Neuronal stem cell (in vitro differentiated cells): Measurements from ENCODE around the gene EHMT1.

ENCODE experiments used
- DNase-seq: peaks from one replicate; pipeline ENCODE4 v3.0.0-alpha.2; 2013; ENCODE audit warnings: low spot score
- H2AFZ ChIP-seq: one replicate; pipeline ENCODE4 v1.6.1; 2013; ENCODE audit warnings: mild to moderate bottlenecking, low read length, inconsistent platforms
- H2AK5ac ChIP-seq: 2 replicates; pipeline ENCODE4 v1.6.1; 2013; ENCODE audit warnings: low read depth, mild to moderate bottlenecking, inconsistent platforms, low read length, moderate library complexity, mixed read lengths
- H2BK120ac ChIP-seq: 2 replicates; pipeline ENCODE4 v1.6.1; 2013; ENCODE audit warnings: low read depth, mild to moderate bottlenecking, inconsistent platforms, low read length, moderate library complexity, mixed read lengths
- H2BK12ac ChIP-seq: one replicate; pipeline ENCODE4 v1.6.1; 2013; ENCODE audit warnings: low read length, inconsistent platforms
- H2BK15ac ChIP-seq: 2 replicates; pipeline ENCODE4 v1.6.1; 2013; ENCODE audit warnings: mild to moderate bottlenecking, low read length, inconsistent platforms, mixed read lengths
- H2BK5ac ChIP-seq: one replicate; pipeline ENCODE4 v1.6.1; 2013; ENCODE audit warnings: inconsistent platforms, mild to moderate bottlenecking, low read length, moderate library complexity
- H3K14ac ChIP-seq: one replicate; pipeline ENCODE4 v1.6.1; 2013; ENCODE audit warnings: low read length, inconsistent platforms
- H3K18ac ChIP-seq: 2 replicates; pipeline ENCODE4 v1.6.1; 2013; ENCODE audit warnings: low read length, inconsistent platforms
- H3K23ac ChIP-seq: 2 replicates; pipeline ENCODE4 v1.6.1; 2013; ENCODE audit warnings: low read depth, mild to moderate bottlenecking, mixed read lengths, low read length, inconsistent platforms; ENCODE audit not compliant: poor library complexity
- H3K27ac ChIP-seq: replicated peaks from 3 replicates; pipeline ENCODE4 v1.5.1; 2013; ENCODE audit warnings: low read length, inconsistent platforms
- H3K27me3 ChIP-seq, 3 experiments: 2 replicates each; pipeline ENCODE4 v1.6.1; 2013; ENCODE audit warnings: low read length in 3 of 3, mild to moderate bottlenecking in 2 of 3, inconsistent platforms in 1 of 3, low read depth in 1 of 3, mixed read lengths in 1 of 3, moderate library complexity in 1 of 3; ENCODE audit not compliant: control insufficient read depth in 3 of 3, insufficient read depth in 3 of 3
- H3K36me3 ChIP-seq, 2 donors: replicated peaks in 1 of 2; 2 replicates each; pipeline ENCODE4 v1.6.1; 2013; ENCODE audit warnings: low read length in 2 of 2; ENCODE audit not compliant: control insufficient read depth in 2 of 2, insufficient read depth in 2 of 2
- H3K4ac ChIP-seq: 2 replicates; pipeline ENCODE4 v1.6.1; 2013; ENCODE audit warnings: inconsistent platforms, mild to moderate bottlenecking, low read length, moderate library complexity
- H3K4me1 ChIP-seq, 2 donors: 1 replicate in 1 of 2; 2 replicates in 1 of 2; pipeline ENCODE4 v1.6.1; 2013; ENCODE audit warnings: low read length in 2 of 2, low read depth in 1 of 2; ENCODE audit not compliant: control insufficient read depth in 2 of 2, insufficient read depth in 1 of 2
- H3K4me2 ChIP-seq: one replicate; pipeline ENCODE4 v1.6.1; 2013; ENCODE audit warnings: mild to moderate bottlenecking, low read length, inconsistent platforms; ENCODE audit not compliant: insufficient read depth, poor library complexity, severe bottlenecking
- H3K4me3 ChIP-seq, 2 donors: 2 replicates each; pipeline ENCODE4 v1.5.1; 2013; ENCODE audit warnings: low read length in 2 of 2, mild to moderate bottlenecking in 2 of 2, inconsistent platforms in 1 of 2, moderate library complexity in 1 of 2
- H3K79me1 ChIP-seq: one replicate; pipeline ENCODE4 v1.6.1; 2013; ENCODE audit warnings: low read depth, mild to moderate bottlenecking, inconsistent platforms, low read length, moderate library complexity
- H3K9ac ChIP-seq: one replicate; pipeline ENCODE4 v1.6.1; 2013; ENCODE audit warnings: mild to moderate bottlenecking, low read depth, low read length, inconsistent platforms; ENCODE audit not compliant: poor library complexity
- H3K9me3 ChIP-seq, 2 donors: replicated peaks in 1 of 2; 2 replicates each; pipeline versions ENCODE3 to v1.6.1; 2013; ENCODE audit warnings: low read length in 2 of 2, mild to moderate bottlenecking in 2 of 2, inconsistent platforms in 1 of 2, low read depth in 1 of 2, mixed read lengths in 1 of 2, moderate library complexity in 1 of 2; ENCODE audit not compliant: control insufficient read depth in 2 of 2, insufficient read depth in 1 of 2
- H4K8ac ChIP-seq: one replicate; pipeline ENCODE4 v1.6.1; 2013; ENCODE audit warnings: low read depth, mild to moderate bottlenecking, inconsistent platforms, low read length, moderate library complexity
- H4K91ac ChIP-seq: one replicate; pipeline ENCODE4 v1.6.1; 2013; ENCODE audit warnings: low read length, low read depth, mild to moderate bottlenecking, inconsistent platforms; ENCODE audit not compliant: poor library complexity
- WGBS, 2 donors: extraction: QIAGEN DNeasy Blood & Tissue Kit; methylation state at CpG; one replicate each; pipeline ENCODE4 v1.1.7; 2013; ENCODE audit warnings: missing lambda C conversion rate in 2 of 2, mixed read lengths in 1 of 2; ENCODE audit not compliant: insufficient read length in 2 of 2, insufficient replicate concordance in 1 of 2; ENCODE audit errors: extremely low coverage in 2 of 2; 5-methylcytosine and 5-hydroxymethylcytosine counted together

The EHMT1 gene

GRCh38 chr9:137657606-137658005 is 38.8 kb downstream of the EHMT1 start:
- Histone ChIP-seq H3K36me3 (peaks cover 0 to 46% of the 10 kb centered on the region in 2 donors), H3K27me3 (no peaks in the 10 kb centered on the region), H3K4ac (no peak overlapping the region), H2BK5ac (no peak overlapping the region), H3K4me3 (no peak overlapping the region), H2BK15ac (no peak overlapping the region), H3K4me1 (no peaks in the 10 kb centered on the region), H4K8ac (no peak overlapping the region), H3K9me3 (no peaks in the 10 kb centered on the region), H3K18ac (no peak overlapping the region), H2AFZ (no peak overlapping the region), H2AK5ac (no peak overlapping the region), H3K14ac (no peak overlapping the region), H4K91ac (no peak overlapping the region), H3K9ac (no peak overlapping the region), H3K23ac (no peak overlapping the region), H3K27ac (no peak overlapping the region), H2BK12ac (no peak overlapping the region), H3K79me1 (peaks cover 20% of the 10 kb centered on the region), H2BK120ac (no peak overlapping the region), H3K4me2 (no peak overlapping the region)
- no peak for DNase-seq
- no CpG with 5 or more reads among the region's 2 CpGs for WGBS, 2 donors

- Histone ChIP-seq H2BK12ac (no peak overlapping the region), H3K27ac (no peak overlapping the region), H4K8ac (no peak overlapping the region), H3K4me3 (no peak overlapping the region), H3K14ac (no peak overlapping the region), H3K4ac (no peak overlapping the region), H2AK5ac (no peak overlapping the region), H3K4me1 (no peaks in the 10 kb centered on the region), H2AFZ (no peak overlapping the region), H3K18ac (no peak overlapping the region), H2BK5ac (no peak overlapping the region), H3K9me3 (no peaks in the 10 kb centered on the region), H3K4me2 (no peak overlapping the region), H2BK120ac (no peak overlapping the region), H3K79me1 (peaks cover 20% of the 10 kb centered on the region), H3K23ac (no peak overlapping the region), H3K36me3 (peaks cover 0 to 36% of the 10 kb centered on the region in 2 donors), H2BK15ac (no peak overlapping the region), H4K91ac (no peak overlapping the region), H3K9ac (no peak overlapping the region), H3K27me3 (no peaks in the 10 kb centered on the region)
- no peak for DNase-seq
- no CpG with 5 or more reads among the region's 2 CpGs for whole genome bisulfite sequencing, 2 donors
These were observed 40.0 kb downstream of the EHMT1 start for GRCh38 chr9:137658781-137659180.

- H4K8ac ChIP-seq, result no peak overlapping the region
- no peak overlapping the region for H2BK5ac ChIP-seq
- H2BK15ac ChIP-seq, result no peak overlapping the region
- no peak for DNase-seq
- H3K4me3 ChIP-seq, result no peak overlapping the region
- no CpG with 5 or more reads among the region's 4 CpGs for WGBS, 2 donors
- H3K9ac ChIP-seq, result no peak overlapping the region
- no peaks in the 10 kb centered on the region for H3K9me3 ChIP-seq
- no peak overlapping the region for H2BK120ac ChIP-seq
- H4K91ac ChIP-seq, result no peak overlapping the region
- H3K4me1 ChIP-seq, result peaks cover 3 to 4% of the 10 kb centered on the region in 2 donors
- peaks cover 0 to 31% of the 10 kb centered on the region in 2 donors for H3K36me3 ChIP-seq
- no peak overlapping the region for H3K23ac ChIP-seq
- H3K79me1 ChIP-seq, result peaks cover 20% of the 10 kb centered on the region
- H3K18ac ChIP-seq, result no peak overlapping the region
- no peak overlapping the region for H3K14ac ChIP-seq
- H3K27me3 ChIP-seq, result no peaks in the 10 kb centered on the region
- H2AK5ac ChIP-seq, result no peak overlapping the region
- H3K4me2 ChIP-seq, result no peak overlapping the region
- no peak overlapping the region for H2AFZ ChIP-seq
- no peak overlapping the region for H2BK12ac ChIP-seq
- H3K27ac ChIP-seq, result no peak overlapping the region
- H3K4ac ChIP-seq, result no peak overlapping the region
These were observed 41.3 kb downstream of the EHMT1 start for GRCh38 chr9:137660144-137660543.

DNA sequence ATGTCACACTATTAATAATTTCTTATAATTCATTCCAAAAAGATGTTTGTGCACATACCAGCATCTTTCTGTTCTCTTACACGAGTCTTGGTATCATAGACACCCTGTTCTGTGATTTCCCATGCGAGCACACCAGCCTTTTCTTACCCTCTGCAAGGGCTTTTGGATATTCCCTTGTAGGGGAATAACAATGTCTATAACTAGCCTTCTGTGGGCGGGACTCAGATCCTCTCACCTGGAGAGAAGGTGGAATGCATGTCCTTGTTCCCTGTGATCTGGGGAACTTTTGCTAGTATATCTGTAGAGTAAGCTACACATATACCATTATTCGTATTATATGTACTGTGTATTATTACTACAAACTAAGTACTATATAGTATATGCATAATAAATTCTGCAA is 44.8 kb downstream of the EHMT1 start:
- H2BK120ac ChIP-seq, result no peak overlapping the region
- no peak overlapping the region for H3K4me3 ChIP-seq
- WGBS, 2 donors, result no CpG with 5 or more reads among the region's 4 CpGs
- H2AFZ ChIP-seq, result no peak overlapping the region
- H3K9me3 ChIP-seq, result no peaks in the 10 kb centered on the region
- H3K27me3 ChIP-seq, result no peaks in the 10 kb centered on the region
- H3K79me1 ChIP-seq, result peaks cover 11% of the 10 kb centered on the region
- H2BK5ac ChIP-seq, result no peak overlapping the region
- no peak overlapping the region for H4K91ac ChIP-seq
- no peak overlapping the region for H3K9ac ChIP-seq
- no peak overlapping the region for H2BK12ac ChIP-seq
- no peak overlapping the region for H2BK15ac ChIP-seq
- H3K4me1 ChIP-seq, result peaks cover 25 to 27% of the 10 kb centered on the region in 2 donors
- no peak overlapping the region for H3K4me2 ChIP-seq
- H3K23ac ChIP-seq, result no peak overlapping the region
- peaks cover 2 to 26% of the 10 kb centered on the region in 2 donors for H3K36me3 ChIP-seq
- DNase-seq, result no peak
- H2AK5ac ChIP-seq, result no peak overlapping the region
- no peak overlapping the region for H3K18ac ChIP-seq
- H3K4ac ChIP-seq, result no peak overlapping the region
- no peak overlapping the region for H3K14ac ChIP-seq
- H3K27ac ChIP-seq, result no peak overlapping the region
- no peak overlapping the region for H4K8ac ChIP-seq
